ENCODE results near the gene PPP4R3A.
"Not testable (repeated sequence)": the region's sequence is repeated elsewhere in the genome, so short reads cannot be mapped to it uniquely, and the experiment has no call there.

PPP4R3A gene

DNA sequence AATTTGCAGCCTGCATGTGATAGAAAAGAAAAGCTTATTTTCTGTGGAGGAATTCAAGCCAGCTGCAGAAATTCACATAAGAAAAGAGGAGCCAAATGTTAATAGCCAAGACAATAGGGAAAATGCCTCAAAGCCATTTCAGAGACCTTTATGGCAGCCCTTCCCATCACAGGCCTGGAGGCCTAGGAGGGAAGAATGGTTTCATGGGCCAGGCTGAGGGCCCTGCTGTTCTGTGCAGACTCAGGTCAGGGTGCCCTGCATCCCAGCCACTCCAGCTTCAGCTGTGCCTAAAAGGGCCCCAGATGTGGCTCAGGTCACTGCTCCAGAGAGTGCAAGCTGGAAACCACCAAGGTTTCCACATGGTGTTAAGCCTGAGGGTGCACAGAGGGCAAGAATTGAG lies 71.3 kb downstream of the PPP4R3A start:
- TF ChIP-seq, protein P1, sequence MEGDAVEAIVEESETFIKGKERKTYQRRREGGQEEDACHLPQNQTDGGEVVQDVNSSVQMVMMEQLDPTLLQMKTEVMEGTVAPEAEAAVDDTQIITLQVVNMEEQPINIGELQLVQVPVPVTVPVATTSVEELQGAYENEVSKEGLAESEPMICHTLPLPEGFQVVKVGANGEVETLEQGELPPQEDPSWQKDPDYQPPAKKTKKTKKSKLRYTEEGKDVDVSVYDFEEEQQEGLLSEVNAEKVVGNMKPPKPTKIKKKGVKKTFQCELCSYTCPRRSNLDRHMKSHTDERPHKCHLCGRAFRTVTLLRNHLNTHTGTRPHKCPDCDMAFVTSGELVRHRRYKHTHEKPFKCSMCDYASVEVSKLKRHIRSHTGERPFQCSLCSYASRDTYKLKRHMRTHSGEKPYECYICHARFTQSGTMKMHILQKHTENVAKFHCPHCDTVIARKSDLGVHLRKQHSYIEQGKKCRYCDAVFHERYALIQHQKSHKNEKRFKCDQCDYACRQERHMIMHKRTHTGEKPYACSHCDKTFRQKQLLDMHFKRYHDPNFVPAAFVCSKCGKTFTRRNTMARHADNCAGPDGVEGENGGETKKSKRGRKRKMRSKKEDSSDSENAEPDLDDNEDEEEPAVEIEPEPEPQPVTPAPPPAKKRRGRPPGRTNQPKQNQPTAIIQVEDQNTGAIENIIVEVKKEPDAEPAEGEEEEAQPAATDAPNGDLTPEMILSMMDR (IDR thresholded peaks at IDR 0.05; ENCODE audit: low read depth, low read length) = no peak
- DNase-seq (ENCODE audit: extremely low read depth, low read depth) = no peak

DNA sequence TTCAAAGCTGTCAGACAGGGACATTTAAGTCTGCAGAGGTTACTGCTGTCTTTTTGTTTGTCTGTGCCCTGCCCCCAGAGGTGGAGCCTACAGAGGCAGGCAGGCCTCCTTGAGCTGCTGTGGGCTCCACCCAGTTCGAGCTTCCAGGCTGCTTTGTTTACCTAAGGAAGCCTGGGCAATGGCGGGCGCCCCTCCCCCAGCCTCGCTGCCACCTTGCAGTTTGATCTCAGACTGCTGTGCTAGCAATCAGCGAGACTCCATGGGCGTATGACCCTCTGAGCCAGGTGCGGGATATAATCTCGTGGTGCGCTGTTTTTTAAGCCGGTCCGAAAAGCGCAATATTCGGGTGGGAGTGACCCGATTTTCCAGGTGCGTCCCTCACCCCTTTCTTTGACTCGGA lies 73.8 kb downstream of the PPP4R3A start:
- not testable (repeated sequence) for DNase-seq (ENCODE audit: extremely low read depth, low read depth)

DNA sequence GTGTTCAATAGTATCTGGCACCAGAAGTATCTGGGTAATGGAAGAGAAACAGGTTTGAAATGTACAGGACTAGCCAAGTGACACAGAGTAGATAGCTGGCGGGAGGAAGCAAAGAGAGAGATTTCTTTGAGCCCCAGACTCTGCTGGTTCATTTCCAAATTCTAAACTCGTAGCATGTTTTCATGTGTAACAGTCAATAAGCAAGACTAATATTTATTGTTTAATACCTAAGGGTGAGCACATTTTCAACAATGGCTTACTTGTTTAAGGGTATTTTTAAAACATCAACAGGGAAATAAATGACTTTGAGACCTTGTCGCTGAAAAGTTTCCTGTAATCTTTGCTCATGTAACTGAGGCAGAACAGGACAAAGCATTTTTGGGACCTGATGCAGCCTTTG lies 80.7 kb downstream of the PPP4R3A start:
- DNase-seq (ENCODE audit: extremely low read depth, low read depth) = no peak
- TF ChIP-seq, protein P1 (IDR thresholded peaks at IDR 0.05; ENCODE audit: low read depth, low read length) = no peak

DNA sequence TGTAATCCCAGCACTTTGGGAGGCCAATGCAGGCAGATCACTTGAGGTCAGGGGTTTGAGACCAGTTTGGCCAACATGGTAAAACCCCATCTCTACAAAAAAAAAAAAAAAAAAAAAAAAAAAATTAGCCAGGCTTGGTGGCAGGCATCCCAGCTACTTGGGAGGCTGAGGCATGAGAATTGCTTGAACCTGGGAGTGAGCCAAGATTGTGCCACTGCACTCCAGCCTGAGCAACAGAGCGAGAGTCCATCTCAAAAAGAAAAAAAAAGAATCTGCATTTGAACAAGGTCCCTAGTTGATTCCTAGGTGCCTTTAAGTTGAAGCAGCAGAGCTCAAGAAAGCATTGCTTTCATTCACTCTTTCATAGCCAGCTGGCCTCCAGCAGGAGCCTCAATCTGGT lies 81.2 kb downstream of the PPP4R3A start:
- not testable (repeated sequence) for DNase-seq (ENCODE audit: extremely low read depth, low read depth)

DNA sequence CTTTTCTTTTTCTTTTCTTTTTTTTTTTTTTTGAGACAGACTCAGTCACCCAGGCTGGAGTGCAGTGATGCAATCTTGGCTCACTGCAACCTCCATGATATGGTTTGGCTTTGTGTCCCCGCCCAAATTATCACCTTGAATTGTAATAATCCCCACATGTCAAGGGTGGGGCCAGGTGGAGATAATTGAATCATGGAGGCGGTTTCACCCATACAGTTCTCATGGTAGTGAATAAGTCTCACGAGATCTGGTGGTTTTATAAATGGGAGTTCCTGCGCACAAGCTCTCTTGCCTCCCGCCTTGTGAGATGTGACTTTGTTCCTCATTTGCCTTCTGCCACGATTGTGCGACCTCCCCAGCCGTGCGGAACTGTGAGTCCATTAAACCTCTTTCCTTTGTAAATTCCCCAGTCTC lies 84.6 kb downstream of the PPP4R3A start:
- DNase-seq (ENCODE audit: extremely low read depth, low read depth) = not testable (repeated sequence)

DNA sequence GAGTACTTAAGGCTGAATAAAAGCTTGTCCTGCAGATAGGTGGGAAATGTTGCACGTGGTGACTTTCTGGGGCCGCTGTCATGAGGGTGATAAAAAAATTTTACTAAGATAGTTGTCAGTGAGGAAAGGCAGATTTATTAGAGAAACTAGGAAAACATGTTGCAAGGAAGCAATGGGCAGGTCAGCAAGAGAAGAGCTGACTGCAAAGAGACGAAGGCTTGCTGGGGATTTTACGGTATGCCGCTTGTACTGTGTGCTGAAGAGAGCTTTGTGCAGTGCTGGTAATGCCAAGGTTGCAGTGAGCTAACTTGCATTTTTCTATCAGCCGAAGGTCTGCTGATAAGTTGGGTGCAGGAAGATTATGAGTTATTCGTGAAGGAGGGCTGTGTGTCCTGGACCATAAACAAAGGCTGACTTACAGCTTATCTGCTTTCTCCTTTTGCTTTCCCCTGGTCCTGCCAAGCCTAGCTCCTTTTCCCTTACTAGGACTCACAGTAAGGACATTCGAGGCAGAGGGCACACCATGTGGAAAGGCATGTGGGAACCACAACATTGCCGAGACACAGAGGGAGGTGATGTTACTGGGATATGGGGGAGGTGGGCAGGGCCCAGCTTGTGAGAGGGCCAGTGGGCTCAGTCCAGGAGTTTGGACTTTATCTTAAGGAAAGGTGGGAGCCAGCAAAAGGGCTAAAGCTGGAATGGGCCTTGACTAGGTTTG lies 85.1 kb downstream of the PPP4R3A start:
- TF ChIP-seq, protein P1 (IDR thresholded peaks at IDR 0.05; ENCODE audit: low read depth, low read length) = no peak
- DNase-seq (ENCODE audit: extremely low read depth, low read depth) = no peak

DNA sequence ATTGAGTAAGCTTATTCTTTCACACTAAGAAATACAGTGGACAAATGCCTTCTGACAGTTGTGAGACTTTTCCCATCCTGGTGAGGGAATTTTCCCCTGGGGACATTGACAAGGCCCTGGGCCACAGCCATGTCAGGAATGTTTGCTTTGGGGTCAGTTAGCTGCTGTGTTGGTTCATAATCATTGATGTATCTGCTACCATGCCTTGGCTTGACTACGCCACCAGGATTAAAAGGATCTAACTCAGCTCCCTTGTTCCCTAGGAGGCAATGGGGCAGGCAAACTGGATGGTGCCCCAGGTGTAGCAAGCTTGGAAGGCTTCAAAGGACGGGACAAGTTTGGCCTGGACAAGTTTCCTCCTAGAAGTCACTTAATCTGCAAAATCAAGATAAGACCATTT lies 89.4 kb downstream of the PPP4R3A start:
- TF ChIP-seq, protein P1 (IDR thresholded peaks at IDR 0.05; ENCODE audit: low read depth, low read length) = no peak
- no peak for DNase-seq (ENCODE audit: extremely low read depth, low read depth)

DNA sequence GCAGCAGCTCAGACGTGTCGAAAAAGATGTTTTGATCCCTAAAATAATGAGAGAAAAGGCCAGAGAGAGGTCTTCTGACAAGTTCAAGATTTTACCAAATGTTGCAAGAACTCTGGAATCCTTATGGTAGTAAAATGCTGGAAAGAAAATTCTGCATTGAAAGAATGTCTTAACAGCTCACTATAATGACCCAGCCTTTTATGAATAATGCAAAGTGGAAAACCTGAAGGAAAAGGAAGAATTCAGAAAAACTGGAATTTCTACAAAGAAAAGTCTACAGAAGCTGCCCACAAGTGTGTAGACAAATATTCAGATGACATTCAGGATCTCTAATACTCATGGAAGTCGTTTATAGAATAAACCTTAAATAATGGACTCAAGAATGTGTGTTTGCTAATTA lies 90.7 kb downstream of the PPP4R3A start:
- DNase-seq (ENCODE audit: extremely low read depth, low read depth) = no peak
- TF ChIP-seq, protein P1 (IDR thresholded peaks at IDR 0.05; ENCODE audit: low read depth, low read length) = no peak

DNA sequence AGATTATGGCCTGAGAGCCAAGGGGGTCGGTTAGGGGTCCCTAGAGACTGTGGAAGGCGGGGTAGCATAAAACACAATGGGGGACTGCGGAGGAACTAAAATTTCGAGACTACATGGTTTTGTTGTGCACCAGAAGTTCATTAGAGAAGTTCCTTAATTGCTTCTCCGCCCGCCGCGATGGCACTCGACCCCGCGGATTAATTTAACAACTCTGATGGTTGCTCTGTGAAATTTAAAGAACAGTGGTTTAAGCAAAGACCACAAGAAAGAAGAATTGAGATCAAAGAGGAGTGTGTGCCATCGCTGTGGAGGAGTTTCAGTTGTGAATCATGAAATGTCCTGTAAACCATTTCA lies 91.1 kb downstream of the PPP4R3A start:
- DNase-seq (ENCODE audit: extremely low read depth, low read depth) = no peak
- TF ChIP-seq, protein P1 (IDR thresholded peaks at IDR 0.05; ENCODE audit: low read depth, low read length) = no peak
